Lower lobe of right lung (tissue), 2 donors: ENCODE results near the gene XYLT1. TPM values are rescaled to one million over a fixed set of nuclear protein-coding genes. Genes with fewer than 3 reads are reported as not detected.

ENCODE experiments used
- ATAC-seq, 2 donors: fragments of 200-7000 bp; cut with Tn5 transposase; one replicate each; pipeline ENCODE4 v1.9.1; 2020 to 2022; ENCODE audit warnings: mild to moderate bottlenecking in 2 of 2, moderate library complexity in 2 of 2
- DNase-seq: peaks from one replicate; pipeline ENCODE4 v3.0.0-alpha.2; 2020
- H3K27ac ChIP-seq: fragments of 200-600 bp; one replicate; pipeline ENCODE4 v1.8.0; 2022
- H3K27me3 ChIP-seq: fragments of 200-600 bp; one replicate; pipeline ENCODE4 v1.8.0; 2022; ENCODE audit warnings: low read depth
- H3K36me3 ChIP-seq: fragments of 200-600 bp; one replicate; pipeline ENCODE4 v1.8.0; 2022; ENCODE audit warnings: mild to moderate bottlenecking
- H3K4me1 ChIP-seq: fragments of 200-600 bp; one replicate; pipeline ENCODE4 v1.8.0; 2022
- H3K4me3 ChIP-seq: fragments of 200-600 bp; one replicate; pipeline ENCODE4 v1.8.0; 2022; ENCODE audit warnings: mild to moderate bottlenecking
- H3K9me3 ChIP-seq: fragments of 200-600 bp; one replicate; pipeline ENCODE4 v1.8.0; 2022
- CTCF ChIP-seq: fragments of 200-600 bp; IDR thresholded peaks from one replicate; pipeline ENCODE4 v1.8.0; 2022; ENCODE audit warnings: antibody characterized with exemption, mild to moderate bottlenecking
- intact Hi-C: fragments of 100-400 bp; cut with DNase I; formaldehyde crosslinking; loops from one replicate; pipeline ENCODE4 v1.11.0; 2022
- total RNA-seq: library from RNA; stranded (reverse); fragmentation: NEBNext Ultra II Directional; extraction: Animal tissue kit (Norgen Biotek cat#: 25700); gene quantifications from one replicate; pipeline ENCODE4 v1.2.1, GENCODE V29; 2021
- donor health status: DM: no; HTN: yes; CAD: no; lungs with severe emphysema.

XYLT1 gene
- total RNA-seq, 1 donor from 2014 or later: 9.0 TPM

- no peak for DNase-seq
- TF ChIP-seq CTCF: no peak
- intact Hi-C loops: no loop called here
- Histone ChIP-seq H3K36me3 (no peaks in the 10 kb centered on the region), H3K4me1 (peaks cover 16% of the 10 kb centered on the region), H3K9me3 (no peaks in the 10 kb centered on the region), H3K27me3 (no peaks in the 10 kb centered on the region), H3K4me3 (no peak overlapping the region), H3K27ac (no peak overlapping the region)
- no peak for ATAC-seq
Measured at GRCh38 chr16:17453364-17454038, 17.3 kb downstream of the XYLT1 start.

- ATAC-seq (no peak), DNase-seq (no peak)
- H3K4me1 ChIP-seq: peaks cover 20% of the 10 kb centered on the region
- intact Hi-C loops: no loop called here
- H3K36me3 ChIP-seq: no peaks in the 10 kb centered on the region
- no peak overlapping the region for H3K27ac ChIP-seq
- no peaks in the 10 kb centered on the region for H3K9me3 ChIP-seq
- H3K27me3 ChIP-seq: no peaks in the 10 kb centered on the region
- no peak for TF ChIP-seq CTCF
- H3K4me3 ChIP-seq: no peak overlapping the region
Measured at GRCh38 chr16:17452922-17453321, 17.8 kb downstream of the XYLT1 start.

GRCh38 chr16:17451843-17452242 is 18.9 kb downstream of the XYLT1 start:
- Histone ChIP-seq H3K9me3 (no peaks in the 10 kb centered on the region), H3K27ac (no peak overlapping the region), H3K36me3 (no peaks in the 10 kb centered on the region), H3K4me1 (peaks cover 29% of the 10 kb centered on the region), H3K4me3 (no peak overlapping the region), H3K27me3 (no peaks in the 10 kb centered on the region)
- ATAC-seq: peak; percentile 56 to 59
- no peak for DNase-seq
- intact Hi-C loops: no loop called here
- TF ChIP-seq CTCF: no peak

GRCh38 chr16:17450291-17450690 is 20.5 kb downstream of the XYLT1 start:
- TF ChIP-seq CTCF: no peak
- no peak overlapping the region for H3K27ac ChIP-seq
- ATAC-seq: no peak
- H3K36me3 ChIP-seq: no peaks in the 10 kb centered on the region
- H3K4me3 ChIP-seq: no peak overlapping the region
- no peak for DNase-seq
- H3K27me3 ChIP-seq: no peaks in the 10 kb centered on the region
- intact Hi-C loops: no loop called here
- H3K4me1 ChIP-seq: peaks cover 29% of the 10 kb centered on the region
- H3K9me3 ChIP-seq: no peaks in the 10 kb centered on the region

GRCh38 chr16:17448640-17449638 is 21.8 kb downstream of the XYLT1 start:
- H3K27ac ChIP-seq: peak overlapping the region; percentile 55
- H3K36me3 ChIP-seq: no peaks in the 10 kb centered on the region
- no peaks in the 10 kb centered on the region for H3K9me3 ChIP-seq
- peak; percentile 87 for ATAC-seq
- H3K4me1 ChIP-seq: peaks cover 29% of the 10 kb centered on the region
- no peak for TF ChIP-seq CTCF
- intact Hi-C loops: no loop called here
- H3K27me3 ChIP-seq: no peaks in the 10 kb centered on the region
- H3K4me3 ChIP-seq: no peak overlapping the region
- peak; percentile 76 for DNase-seq
